Measurements from ENCODE around the gene TCF7L2. TPM values are rescaled to one million over a fixed set of nuclear protein-coding genes. Genes with fewer than 3 reads are reported as not detected.

Gene TCF7L2
- total RNA-seq, 3 donors from 2014 or later = 33.1 to 44.2 (median 34.1) TPM

DNA sequence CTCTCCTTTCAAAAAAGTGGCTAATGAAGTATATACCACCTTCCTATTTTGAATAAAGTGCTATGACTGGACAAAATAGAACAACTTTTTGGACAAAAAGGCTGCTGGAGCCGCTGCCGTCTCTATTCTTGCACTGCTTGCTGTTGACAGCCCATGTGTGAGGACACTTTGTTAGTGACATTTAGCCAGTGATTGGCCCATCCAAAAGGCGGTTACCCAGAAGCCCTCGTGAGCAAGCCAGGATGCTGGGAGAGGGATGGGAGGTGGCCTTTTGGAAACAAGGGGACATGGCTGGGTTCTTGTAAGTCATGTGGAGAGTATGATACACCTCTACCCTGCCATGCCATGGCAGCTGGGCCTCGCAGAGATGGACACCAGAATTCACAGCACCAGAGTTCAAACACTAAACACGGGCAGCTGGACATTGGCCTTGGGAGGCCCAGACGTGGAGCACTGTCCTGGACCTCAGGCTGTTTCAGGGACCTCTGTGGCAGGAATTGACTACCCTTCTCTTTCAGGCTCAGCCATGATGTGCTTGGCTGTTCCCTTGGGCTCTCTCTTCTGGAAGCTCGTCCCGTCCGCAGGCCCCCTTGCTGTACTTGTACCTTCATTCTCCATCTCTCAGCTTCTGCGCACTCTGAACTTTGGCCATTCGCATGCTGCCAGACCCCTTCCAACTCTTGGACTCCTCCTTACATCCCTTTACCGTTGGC is 118.3 kb downstream of the TCF7L2 start:
- Histone ChIP-seq H3K4me3 (no peak overlapping the region), H3K27me3 (no peaks in the 10 kb centered on the region), H3K36me3 (no peaks in the 10 kb centered on the region), H3K27ac (no peak overlapping the region), H3K9me3 (no peaks in the 10 kb centered on the region), H3K4me1 (peaks cover 0 to 10% of the 10 kb centered on the region in 2 donors)
- intact Hi-C loops (cut with DNase I; ENCODE audit: low total_unique reads) = no loop called here
- no peak for TF ChIP-seq CTCF (IDR thresholded peaks at IDR 0.05)
- no peak for TF ChIP-seq POLR2AphosphoS5 (IDR thresholded peaks at IDR 0.05)
- no peak for TF ChIP-seq POLR2A (IDR thresholded peaks at IDR 0.05)
- DNase-seq (ENCODE audit: low spot score in 2 of 2) = no peak

- Histone ChIP-seq H3K4me3 (no peak overlapping the region), H3K27ac (peak overlapping the region; percentile 25 to 26), H3K27me3 (no peaks in the 10 kb centered on the region), H3K4me1 (peaks cover 0 to 5% of the 10 kb centered on the region in 2 donors), H3K9me3 (no peaks in the 10 kb centered on the region), H3K36me3 (no peaks in the 10 kb centered on the region)
- intact Hi-C loops (cut with DNase I; ENCODE audit: low total_unique reads) = no loop called here
- no peak for DNase-seq (ENCODE audit: low spot score in 2 of 2)
- TF ChIP-seq POLR2A (IDR thresholded peaks at IDR 0.05) (no peak), POLR2AphosphoS5 (IDR thresholded peaks at IDR 0.05) (no peak)
Measured at GRCh38 chr10:113069595-113069994, 119.5 kb downstream of the TCF7L2 start.

- Histone ChIP-seq H3K27ac (peak overlapping the region; percentile 15 to 21), H3K4me1 (no peaks in the 10 kb centered on the region), H3K27me3 (no peaks in the 10 kb centered on the region), H3K4me3 (no peak overlapping the region), H3K9me3 (no peaks in the 10 kb centered on the region), H3K36me3 (no peaks in the 10 kb centered on the region)
- TF ChIP-seq POLR2A (IDR thresholded peaks at IDR 0.05) = no peak
- no peak for TF ChIP-seq CTCF (IDR thresholded peaks at IDR 0.05)
- no peak for TF ChIP-seq POLR2AphosphoS5 (IDR thresholded peaks at IDR 0.05)
- intact Hi-C loops (cut with DNase I; ENCODE audit: low total_unique reads) = no loop called here
- no peak for DNase-seq (ENCODE audit: low spot score in 2 of 2)
Measured at GRCh38 chr10:113071446-113071845, 121.4 kb downstream of the TCF7L2 start.

- H3K36me3 ChIP-seq = no peaks in the 10 kb centered on the region
- H3K4me3 ChIP-seq = peak overlapping the region in 1 of 3 donors; percentile 47
- no peaks in the 10 kb centered on the region for H3K9me3 ChIP-seq
- DNase-seq (ENCODE audit: low spot score in 2 of 2) = peak; percentile 62 to 64
- no peaks in the 10 kb centered on the region for H3K27me3 ChIP-seq
- intact Hi-C loops (cut with DNase I; ENCODE audit: low total_unique reads) = no loop called here
- H3K27ac ChIP-seq = peak overlapping the region; percentile 62 to 86
- TF ChIP-seq CTCF (IDR thresholded peaks at IDR 0.05) = no peak
- peak in 2 of 3 donors; percentile 21 to 68 for TF ChIP-seq POLR2AphosphoS5 (IDR thresholded peaks at IDR 0.05)
- no peaks in the 10 kb centered on the region for H3K4me1 ChIP-seq
Measured at GRCh38 chr10:113073549-113074189, 123.6 kb downstream of the TCF7L2 start.

GRCh38 chr10:113076949-113077348 is 126.9 kb downstream of the TCF7L2 start:
- Histone ChIP-seq H3K36me3 (no peaks in the 10 kb centered on the region), H3K4me1 (no peaks in the 10 kb centered on the region), H3K9me3 (no peaks in the 10 kb centered on the region), H3K4me3 (no peak overlapping the region), H3K27ac (no peak overlapping the region), H3K27me3 (no peaks in the 10 kb centered on the region)
- DNase-seq (ENCODE audit: low spot score in 2 of 2) = no peak
- TF ChIP-seq POLR2AphosphoS5 (IDR thresholded peaks at IDR 0.05) (no peak), CTCF (IDR thresholded peaks at IDR 0.05) (no peak), POLR2A (IDR thresholded peaks at IDR 0.05) (no peak)
- intact Hi-C loops (cut with DNase I; ENCODE audit: low total_unique reads) = no loop called here
